Esophagus muscularis mucosa (tissue), 4 donors: ENCODE data around the gene FCGBP. TPM values are rescaled to one million over a fixed set of nuclear protein-coding genes. Genes with fewer than 3 reads are reported as not detected.

Experiments
- DNase-seq: peaks from one replicate; pipeline ENCODE4 v3.0.0-alpha.2; 2017; ENCODE audit errors: extremely low spot score
- H3K27ac ChIP-seq, 4 donors: fragments of 200-600 bp; sonication (generic); replicated peaks in 1 of 4; 1 replicate in 3 of 4; 2 replicates in 1 of 4; pipeline ENCODE4 v1.5.1; 2016 to 2019; ENCODE audit warnings: mild to moderate bottlenecking in 1 of 4
- H3K27me3 ChIP-seq, 4 donors: fragments of 200-600 bp; sonication (generic); one replicate each; pipeline versions ENCODE4 v1.5.1 to v1.6.0; 2016 to 2019
- H3K36me3 ChIP-seq, 4 donors: fragments of 200-600 bp; sonication (generic); one replicate each; pipeline ENCODE4 v1.5.1; 2016 to 2019
- H3K4me1 ChIP-seq, 4 donors: fragments of 200-600 bp; sonication (generic); one replicate each; pipeline ENCODE4 v1.5.1; 2016 to 2019
- H3K4me3 ChIP-seq, 4 donors: fragments of 200-600 bp; sonication (generic); 1 replicate in 2 of 4; 2 replicates in 2 of 4; pipeline ENCODE4 v1.5.1; 2016 to 2019; ENCODE audit warnings: mild to moderate bottlenecking in 4 of 4, moderate library complexity in 1 of 4
- H3K9me3 ChIP-seq, 4 donors: fragments of 200-600 bp; sonication (generic); 1 replicate in 3 of 4; 2 replicates in 1 of 4; pipeline ENCODE4 v1.5.1; 2016 to 2019
- CTCF ChIP-seq, 3 experiments: fragments of 200-600 bp in 2 of 3; fragments of 450-650 bp in 1 of 3; sonication (generic) in 2 of 3; IDR thresholded peaks; one replicate each; pipeline ENCODE4 v1.5.1; 2017 to 2019; ENCODE audit warnings: antibody characterized with exemption in 3 of 3, mild to moderate bottlenecking in 2 of 3, moderate library complexity in 1 of 3
- EP300 ChIP-seq: sonication (generic); formaldehyde crosslinking; IDR thresholded peaks from one replicate; pipeline ENCODE4 v1.6.1; 2017; ENCODE audit warnings: antibody characterized with exemption
- POLR2A ChIP-seq: fragments of 450-650 bp; IDR thresholded peaks from one replicate; pipeline ENCODE4 v1.6.1; 2017; ENCODE audit warnings: antibody characterized with exemption, moderate library complexity, mild to moderate bottlenecking, low read depth
- POLR2AphosphoS5 ChIP-seq, 2 donors: sonication (generic); formaldehyde crosslinking; IDR thresholded peaks; one replicate each; pipeline ENCODE4 v1.6.1; 2017; ENCODE audit warnings: antibody characterized with exemption in 2 of 2
- WGBS: methylation state at CpG from one replicate; pipeline ENCODE4 v1.1.5; 2018; 5-methylcytosine and 5-hydroxymethylcytosine counted together
- intact Hi-C: fragments of 100-400 bp; cut with DNase I; formaldehyde crosslinking; loops from one replicate; pipeline ENCODE4 v1.15.1; 2023
- total RNA-seq, 4 donors: library from RNA; depleted of rRNA; stranded (reverse); fragments of >200 nt; gene quantifications; one replicate each; pipeline versions ENCODE4 v1.1.0 to v1.2.1, GENCODE V29; 2016

The FCGBP gene
- total RNA-seq, 4 donors from 2014 or later: 2.1 to 8.1 (median 4.4) TPM

GRCh38 chr19:39935364-39935661, 879 bp upstream of the FCGBP start:
- WGBS: 94% methylated on average over 4 of the region's 5 CpGs
- Histone ChIP-seq H3K4me1 (no peaks in the 10 kb centered on the region), H3K4me3 (no peak overlapping the region), H3K9me3 (peaks cover 0 to 10% (median 7%) of the 10 kb centered on the region in 4 donors), H3K36me3 (no peaks in the 10 kb centered on the region), H3K27ac (no peak overlapping the region), H3K27me3 (peaks cover 0 to 37% (median 3%) of the 10 kb centered on the region in 4 donors)
- no peak for TF ChIP-seq EP300
- TF ChIP-seq CTCF (IDR thresholded peaks at IDR 0.05): no peak
- TF ChIP-seq POLR2A: no peak
- no peak for TF ChIP-seq POLR2AphosphoS5 (IDR thresholded peaks at IDR 0.05)
- intact Hi-C loops: no loop called here
- DNase-seq: no peak

- WGBS: 87% methylated on average over 3 of the region's 3 CpGs
- H3K4me1 ChIP-seq: no peaks in the 10 kb centered on the region
- DNase-seq: no peak
- peaks cover 0 to 22% (median 0%) of the 10 kb centered on the region in 4 donors for H3K27me3 ChIP-seq
- peaks cover 0 to 12% (median 4%) of the 10 kb centered on the region in 4 donors for H3K9me3 ChIP-seq
- intact Hi-C loops: no loop called here
- no peak overlapping the region for H3K27ac ChIP-seq
- TF ChIP-seq POLR2A: no peak
- no peak for TF ChIP-seq EP300
- no peak for TF ChIP-seq CTCF (IDR thresholded peaks at IDR 0.05)
- no peak for TF ChIP-seq POLR2AphosphoS5 (IDR thresholded peaks at IDR 0.05)
- H3K36me3 ChIP-seq: no peaks in the 10 kb centered on the region
- H3K4me3 ChIP-seq: no peak overlapping the region
Measured at GRCh38 chr19:39929750-39930149, 4.7 kb downstream of the FCGBP start.

DNA sequence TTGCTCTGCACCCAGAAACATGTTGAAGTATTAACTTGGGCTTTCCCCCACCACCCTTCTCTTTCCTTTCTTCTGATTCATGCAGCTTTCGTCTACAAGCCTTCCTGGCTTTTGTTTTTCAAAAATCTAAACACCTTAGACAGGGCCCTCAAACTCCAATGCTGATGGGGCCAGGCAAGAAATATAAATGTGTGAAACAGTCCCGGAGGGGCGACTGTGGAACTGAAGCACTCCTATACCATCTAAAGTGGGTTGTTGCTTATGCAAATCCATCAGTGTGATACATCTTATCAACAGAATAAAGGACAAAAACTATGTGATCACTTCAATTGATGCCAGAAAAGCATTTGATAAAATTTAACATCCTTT, 6.1 kb downstream of the FCGBP start:
- H3K9me3 ChIP-seq: peaks cover 0 to 12% (median 4%) of the 10 kb centered on the region in 4 donors
- intact Hi-C loops: no loop called here
- 88% methylated on average over 3 of the region's 3 CpGs for WGBS
- no peaks in the 10 kb centered on the region for H3K36me3 ChIP-seq
- no peak overlapping the region for H3K4me3 ChIP-seq
- H3K4me1 ChIP-seq: no peaks in the 10 kb centered on the region
- no peak for DNase-seq
- TF ChIP-seq POLR2A: no peak
- TF ChIP-seq EP300: no peak
- no peak for TF ChIP-seq CTCF (IDR thresholded peaks at IDR 0.05)
- no peak for TF ChIP-seq POLR2AphosphoS5 (IDR thresholded peaks at IDR 0.05)
- no peak overlapping the region for H3K27ac ChIP-seq
- H3K27me3 ChIP-seq: peaks cover 0 to 17% (median 0%) of the 10 kb centered on the region in 4 donors

GRCh38 chr19:39927524-39928356, 6.7 kb downstream of the FCGBP start:
- intact Hi-C loops: no loop called here
- peaks cover 0 to 12% (median 4%) of the 10 kb centered on the region in 4 donors for H3K9me3 ChIP-seq
- no peak overlapping the region for H3K4me3 ChIP-seq
- 70% methylated on average over 2 of the region's 23 CpGs for WGBS
- no peak for DNase-seq
- H3K4me1 ChIP-seq: no peaks in the 10 kb centered on the region
- no peaks in the 10 kb centered on the region for H3K36me3 ChIP-seq
- H3K27ac ChIP-seq: no peak overlapping the region
- peaks cover 0 to 11% (median 0%) of the 10 kb centered on the region in 4 donors for H3K27me3 ChIP-seq
- TF ChIP-seq POLR2AphosphoS5 (IDR thresholded peaks at IDR 0.05) (no peak), EP300 (no peak), CTCF (IDR thresholded peaks at IDR 0.05) (no peak), POLR2A (no peak)
